Stimulated activated CD4-positive, alpha-beta T cell treated with anti-CD3 and anti-CD28 coated beads, Interleukin-12 subunit alpha, Interleukin-12 subunit beta, amount 100 ng/mL, for 48 hours (primary cell): ENCODE data around the gene GCSH.

Source experiments
- DNase-seq, 3 donors: peaks; one replicate each; pipeline ENCODE4 v3.0.0-alpha.2; 2020; ENCODE audit warnings: low read depth in 2 of 3, low spot score in 1 of 3

The GCSH gene

DNA sequence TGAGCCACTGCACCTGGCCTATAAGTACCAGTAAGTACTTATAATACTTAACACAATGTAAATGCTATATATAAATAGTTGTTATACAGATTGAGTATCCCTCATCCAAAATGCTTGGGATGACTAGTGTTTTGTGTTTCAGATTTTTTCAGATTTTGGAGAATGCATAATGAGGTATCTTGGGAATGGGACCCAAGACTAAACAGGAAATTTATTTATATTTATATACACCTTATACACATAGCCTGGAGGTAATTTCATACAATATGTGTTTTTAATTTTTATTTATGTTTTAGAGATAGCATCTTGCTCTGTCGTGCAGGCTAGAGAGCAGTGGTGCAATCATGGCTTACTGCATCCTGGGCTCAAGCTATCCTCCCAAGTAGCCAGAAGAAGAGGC is 9.8 kb upstream of the GCSH start:
- no peak for DNase-seq

DNA sequence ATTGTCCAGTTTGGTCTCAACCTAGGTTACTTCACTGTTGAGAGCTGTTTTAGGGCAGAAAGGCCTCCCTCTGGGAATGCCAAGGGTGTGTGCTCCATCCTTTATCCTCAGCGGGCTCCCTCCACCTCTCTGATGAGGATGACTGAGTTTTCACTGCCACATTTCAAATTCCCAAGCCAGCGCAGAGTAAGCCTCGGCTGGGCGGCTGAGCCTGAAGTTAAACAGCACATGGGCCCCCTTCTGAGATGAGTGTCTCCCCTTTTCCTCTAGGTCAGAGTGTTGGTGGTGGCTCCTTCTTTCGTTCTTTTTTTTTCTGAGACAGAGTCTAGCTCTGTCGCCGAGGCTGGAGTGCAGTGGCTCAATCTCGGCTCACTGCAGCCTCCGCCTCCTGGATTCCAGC is 5.5 kb upstream of the GCSH start:
- no peak for DNase-seq

DNA sequence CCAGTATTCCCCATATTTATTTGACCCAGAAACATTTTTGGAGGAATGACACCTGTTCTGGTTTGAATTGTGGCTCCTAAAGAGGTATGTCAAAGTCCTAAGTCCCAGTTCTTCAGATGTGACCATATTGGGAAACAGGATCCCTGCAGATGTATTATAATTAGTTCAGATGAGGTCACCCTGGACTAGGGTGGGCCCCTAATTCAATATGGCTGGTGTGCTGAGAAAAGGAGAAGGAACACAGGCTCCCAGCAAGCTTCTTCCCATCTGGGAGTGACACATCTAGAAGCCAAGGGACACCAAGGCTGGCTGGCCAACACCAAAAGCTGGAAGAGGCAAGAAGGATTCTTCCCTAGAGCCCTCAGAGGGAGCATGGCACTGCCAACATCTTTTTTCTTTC is 3.8 kb upstream of the GCSH start:
- no peak for DNase-seq

DNA sequence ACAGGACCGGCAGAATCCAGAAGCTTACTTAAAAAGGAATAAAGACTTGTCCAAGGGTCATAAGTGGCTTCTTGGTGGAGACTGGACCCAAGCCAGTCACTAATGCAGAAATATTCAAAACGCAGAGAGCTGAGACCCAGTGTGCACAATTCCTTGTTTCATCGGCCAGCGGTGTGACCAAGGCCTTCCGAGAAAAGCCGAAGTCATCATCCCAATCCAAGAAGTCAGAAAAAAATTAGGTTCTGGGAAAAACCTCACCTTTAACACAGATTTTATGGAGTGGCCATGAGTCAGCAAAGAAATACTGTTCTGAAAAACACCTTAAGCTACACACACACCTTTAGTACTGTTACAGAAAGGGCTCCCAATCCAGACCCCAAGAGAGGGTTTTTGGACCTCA is 1.0 kb upstream of the GCSH start:
- DNase-seq, result no peak

DNA sequence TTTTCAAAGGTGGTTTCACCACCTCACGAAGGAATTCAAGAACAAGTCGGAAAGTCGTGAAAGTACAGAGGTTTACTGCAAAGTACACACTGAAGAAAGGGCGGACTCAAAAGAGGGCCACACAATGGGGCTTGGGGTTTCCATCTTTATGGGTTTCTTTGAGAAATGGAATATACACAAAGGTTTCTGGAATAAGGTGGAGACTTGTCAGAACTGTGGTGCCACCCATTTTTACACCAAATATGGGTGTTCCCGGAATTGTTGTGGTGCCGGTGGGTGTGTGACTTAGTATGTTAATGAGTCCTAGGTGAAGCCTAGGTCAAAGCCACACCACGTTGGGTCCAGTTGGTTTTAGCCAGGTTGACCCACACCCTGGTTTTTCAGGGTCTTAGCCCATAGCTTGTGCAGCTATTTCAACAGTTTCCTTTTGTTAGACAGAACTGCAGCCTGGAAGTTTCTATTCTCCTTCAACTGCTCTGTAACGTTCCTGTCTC is 567 bp upstream of the GCSH start:
- DNase-seq, result no peak

DNA sequence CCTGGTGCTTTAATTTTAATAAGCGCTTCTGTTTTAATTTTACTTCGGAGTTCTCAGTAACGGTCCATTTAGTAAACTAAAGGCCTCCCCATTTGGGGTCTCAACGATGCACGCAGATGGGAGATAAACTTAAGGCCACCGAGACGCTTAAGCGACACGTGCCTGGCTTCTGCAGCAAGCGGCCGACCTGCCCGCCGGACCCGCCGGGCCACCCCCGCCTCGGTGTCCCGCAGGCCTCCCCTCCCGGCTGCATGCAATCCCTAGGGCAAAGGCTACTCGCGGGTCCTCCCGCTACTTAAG is 592 bp downstream of the GCSH start:
- DNase-seq, result no peak

DNA sequence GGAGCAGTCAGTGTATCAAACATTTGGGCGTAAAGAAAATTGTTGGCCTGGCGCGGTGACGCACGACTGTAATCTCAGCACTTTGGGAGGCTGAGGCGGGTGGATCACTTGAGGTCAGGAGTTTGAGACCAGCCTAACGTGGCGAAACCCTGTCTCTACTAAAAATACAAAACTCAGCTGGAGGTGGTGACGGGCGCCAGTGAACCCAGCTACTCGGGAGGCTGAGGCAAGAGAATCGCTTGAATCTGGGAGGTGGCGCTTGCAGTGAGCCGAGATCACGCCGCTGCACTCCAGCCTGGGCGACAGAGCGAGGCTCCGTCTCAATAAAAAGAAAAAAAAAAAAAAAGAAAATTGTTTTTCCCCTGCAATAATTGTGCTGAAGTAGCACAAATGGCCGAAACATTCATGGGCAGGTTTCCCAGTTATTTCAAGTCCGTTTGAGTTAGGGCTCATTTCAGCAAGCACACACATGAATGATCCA is 1.4 kb downstream of the GCSH start:
- DNase-seq, result no peak

DNA sequence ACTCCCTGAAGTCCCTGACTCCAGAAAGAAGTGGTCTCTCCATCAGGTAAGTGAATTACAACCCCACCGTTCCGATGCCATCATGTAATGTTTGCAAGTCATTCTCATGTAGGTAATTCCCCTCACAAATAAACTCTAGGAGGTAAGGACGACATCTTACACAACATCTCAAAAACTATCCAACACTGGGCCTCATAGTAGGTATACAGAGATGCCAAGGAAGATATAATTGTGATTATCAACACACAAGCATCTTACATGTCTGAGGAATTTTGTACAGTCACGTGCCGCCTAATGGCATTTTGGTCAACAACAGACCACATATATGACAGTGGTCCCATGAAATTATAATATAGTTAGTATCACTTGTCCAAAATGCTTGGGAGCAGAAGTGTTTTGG is 7.4 kb downstream of the GCSH start:
- DNase-seq, result no peak

DNA sequence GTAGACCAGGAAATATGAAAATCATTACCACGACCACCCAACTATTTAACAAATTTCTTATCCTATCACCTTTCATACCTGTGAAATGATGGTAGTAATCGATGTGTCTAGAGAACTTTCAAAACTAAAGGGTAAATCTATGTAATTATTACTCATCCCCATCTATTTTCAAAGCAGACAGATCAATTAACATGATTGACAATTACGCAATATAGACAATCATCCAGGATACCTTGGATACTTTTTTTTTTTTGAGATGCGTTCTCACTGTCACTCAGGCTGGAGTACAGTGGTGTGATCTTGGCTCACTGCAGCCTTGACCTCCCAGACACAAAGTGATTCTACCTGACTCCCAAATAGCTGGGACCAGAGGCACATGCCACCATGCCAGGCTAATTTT is 15.2 kb downstream of the GCSH start:
- DNase-seq, result no peak

DNA sequence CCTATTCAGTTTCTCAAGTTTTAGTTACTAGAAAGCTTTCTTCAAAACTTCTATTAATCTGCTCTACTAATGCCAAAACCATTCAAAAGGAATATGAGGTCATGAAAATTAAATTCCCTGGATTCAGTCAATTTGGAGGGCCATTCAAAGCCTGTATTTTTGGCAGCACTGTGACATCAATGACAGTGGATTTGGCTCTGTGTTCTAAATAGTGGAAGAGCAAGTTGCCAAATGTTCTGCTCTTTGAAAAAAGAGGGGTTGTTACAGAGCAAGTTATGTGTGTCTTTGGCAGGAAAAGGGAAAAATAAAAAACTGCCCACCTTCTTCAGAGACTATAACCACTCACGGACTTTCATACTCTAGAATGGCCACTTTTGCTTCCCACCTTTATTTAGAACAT is 16.0 kb downstream of the GCSH start:
- no peak for DNase-seq

DNA sequence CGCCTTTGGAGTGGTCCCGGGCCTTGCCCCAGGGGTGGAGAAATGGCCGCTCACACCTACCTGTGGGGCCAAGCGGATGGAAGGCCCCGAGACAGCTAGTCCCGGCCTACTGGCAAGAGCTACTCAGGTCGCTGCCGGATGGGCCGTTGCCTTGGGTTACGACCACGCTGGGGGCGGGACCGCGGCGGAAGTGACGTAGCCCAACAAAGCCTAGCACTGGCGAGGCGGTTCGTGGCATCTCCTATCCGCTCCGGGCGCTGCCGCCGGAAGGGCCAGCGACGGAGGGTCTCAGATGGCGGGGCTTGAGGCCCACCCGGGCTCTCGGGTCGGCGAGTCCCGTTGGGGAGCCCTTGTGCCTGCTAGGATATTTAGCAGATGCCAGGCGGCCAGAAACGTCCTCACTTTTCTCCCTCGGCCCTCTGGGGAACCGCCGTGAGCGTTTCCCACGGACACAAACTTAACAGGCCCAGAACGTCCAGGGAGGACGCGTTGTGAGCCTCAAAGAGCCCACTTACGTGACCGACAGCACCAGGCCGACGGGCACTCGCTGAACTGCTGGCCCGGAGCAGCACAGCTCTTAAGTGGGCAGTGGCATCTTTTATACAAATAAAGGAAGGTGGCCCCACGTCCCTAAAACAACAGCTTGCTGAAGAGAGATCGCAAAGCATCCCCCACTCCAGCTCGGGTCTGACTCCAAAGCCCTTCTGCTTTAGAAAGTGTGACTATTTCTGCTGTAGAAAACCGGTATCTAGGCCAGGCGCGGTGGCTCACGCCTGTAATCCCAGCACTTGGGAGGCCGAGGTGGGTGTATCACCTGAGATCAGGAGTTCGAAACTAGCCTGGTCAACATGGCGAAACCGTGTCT is 18.9 kb downstream of the GCSH start, which contains the start of gene C16orf46:
TSS of gene C16orf46 (minus strand) at position 163 of the 865 bp plus-strand sequence. CDS start 13,283 bp downstream, outside the sequence.
- DNase-seq, result peak; percentile 95 to 97 (median 96)

DNA sequence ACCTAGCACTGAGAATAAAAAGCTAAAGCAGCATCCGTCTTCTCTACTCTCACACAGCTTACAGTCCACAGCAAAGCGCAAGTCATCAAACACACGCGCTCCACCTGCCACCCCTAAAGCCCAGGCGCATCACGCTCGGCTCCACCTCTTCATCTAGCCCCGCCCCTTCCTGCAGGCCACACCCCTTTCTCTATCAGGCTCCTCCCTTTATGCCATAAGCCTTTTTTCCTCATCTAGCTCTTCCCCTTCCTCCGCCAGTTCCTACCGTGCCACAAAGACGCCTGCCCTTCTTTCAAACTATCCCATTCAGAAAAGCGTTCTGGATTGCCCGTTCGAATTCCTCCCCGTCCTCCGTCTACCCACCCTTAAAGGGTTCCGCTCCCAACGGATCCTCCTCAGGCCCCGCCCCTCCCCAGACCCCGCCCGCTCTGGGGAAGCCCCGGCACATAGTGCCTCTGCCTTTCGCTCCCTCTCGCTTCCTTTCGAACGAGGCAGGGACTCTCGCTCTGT is 19.6 kb downstream of the GCSH start:
- DNase-seq, result peak; percentile 86 to 97 (median 91)

DNA sequence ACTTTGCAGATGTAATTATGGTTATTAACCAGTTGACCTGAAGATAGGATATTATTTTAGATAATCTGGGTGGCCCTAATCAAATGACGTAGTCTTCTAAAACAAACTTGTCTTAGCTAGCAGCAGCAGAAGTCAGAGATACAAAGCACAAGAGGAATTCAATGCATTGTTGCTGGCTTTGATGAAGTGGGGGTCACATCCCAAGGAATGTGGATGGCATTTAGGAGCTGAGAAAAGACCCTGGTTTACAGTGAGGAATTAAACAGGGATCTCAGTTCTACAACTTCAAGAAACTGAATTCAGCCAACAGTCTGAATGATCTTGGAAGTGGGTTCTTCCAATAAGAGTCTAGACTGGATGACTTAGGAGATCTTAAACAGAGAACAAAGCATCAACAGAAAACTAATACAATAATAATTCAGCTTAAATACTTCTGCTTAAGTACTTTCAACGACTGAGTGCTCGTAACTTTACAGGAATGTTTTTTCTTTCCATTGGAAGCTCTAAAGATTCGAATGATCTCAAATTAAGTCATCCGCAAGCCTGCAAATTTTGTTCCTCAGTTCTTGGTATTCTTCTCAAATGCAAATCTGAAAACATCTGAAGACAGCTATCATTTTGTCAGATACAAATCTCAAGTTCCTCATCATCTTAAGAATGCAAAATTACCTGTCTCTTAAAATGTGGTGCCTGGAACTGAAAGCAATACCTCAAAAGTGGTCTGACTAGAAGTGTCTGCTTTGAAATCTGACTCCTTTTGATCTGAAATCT is 22.4 kb downstream of the GCSH start:
- DNase-seq, result no peak

DNA sequence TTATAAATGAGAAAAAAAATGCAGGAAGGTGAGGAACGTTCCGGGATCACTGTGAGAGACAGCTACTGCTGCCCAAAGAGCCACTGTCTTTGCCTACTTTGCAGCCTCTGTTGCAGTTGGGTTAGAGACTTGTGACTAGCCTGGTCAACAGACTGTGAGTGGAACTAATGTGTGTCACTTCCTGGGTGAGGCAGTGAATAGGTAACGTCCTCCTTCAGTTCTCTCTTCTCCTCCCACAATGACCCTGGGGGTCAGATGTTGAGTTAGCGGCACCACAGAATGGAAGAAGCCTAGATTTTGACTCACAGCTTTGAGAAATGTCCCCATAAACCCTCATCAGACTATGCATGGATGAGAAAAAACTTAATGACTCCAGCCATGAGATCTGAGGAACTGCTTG is 24.4 kb downstream of the GCSH start:
- no peak for DNase-seq

DNA sequence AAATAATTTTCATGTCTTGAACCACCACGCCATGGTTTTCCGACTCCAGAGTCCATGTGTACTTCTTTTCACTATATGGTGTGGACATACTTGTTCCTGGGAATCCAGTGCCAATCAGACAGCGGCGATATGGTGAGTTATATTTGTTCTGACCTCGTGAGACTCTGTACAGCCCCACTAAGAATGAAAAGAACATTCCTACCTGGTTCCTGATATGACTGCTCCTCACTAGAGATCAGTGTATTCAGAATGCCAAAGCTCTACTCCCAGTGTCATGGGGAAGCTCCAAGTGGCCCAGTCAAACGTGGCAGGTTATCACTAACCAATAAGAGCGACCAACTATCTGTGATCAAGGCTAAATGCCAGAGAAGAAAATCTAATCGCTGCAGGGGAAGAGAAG is 25.2 kb downstream of the GCSH start:
- DNase-seq, result no peak

DNA sequence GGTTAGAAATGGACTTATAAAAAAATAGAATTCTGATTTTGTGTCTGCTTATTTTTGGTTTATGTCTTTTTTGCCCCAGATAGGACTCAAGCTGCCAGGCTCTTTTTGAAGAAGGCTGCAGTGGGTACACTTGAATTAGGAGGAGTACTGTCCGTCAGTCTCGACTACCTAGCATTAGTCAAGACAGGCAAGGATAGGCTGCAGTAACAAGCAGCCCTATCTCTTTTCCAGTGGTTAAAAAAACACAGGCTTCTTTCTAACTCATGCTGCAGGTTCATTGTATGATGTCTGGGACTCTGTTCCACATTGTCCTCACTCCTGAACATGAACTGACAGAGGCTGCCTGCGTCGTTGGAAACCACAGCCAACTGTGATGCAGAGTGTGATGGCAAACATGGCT is 27.1 kb downstream of the GCSH start:
- DNase-seq, result no peak

DNA sequence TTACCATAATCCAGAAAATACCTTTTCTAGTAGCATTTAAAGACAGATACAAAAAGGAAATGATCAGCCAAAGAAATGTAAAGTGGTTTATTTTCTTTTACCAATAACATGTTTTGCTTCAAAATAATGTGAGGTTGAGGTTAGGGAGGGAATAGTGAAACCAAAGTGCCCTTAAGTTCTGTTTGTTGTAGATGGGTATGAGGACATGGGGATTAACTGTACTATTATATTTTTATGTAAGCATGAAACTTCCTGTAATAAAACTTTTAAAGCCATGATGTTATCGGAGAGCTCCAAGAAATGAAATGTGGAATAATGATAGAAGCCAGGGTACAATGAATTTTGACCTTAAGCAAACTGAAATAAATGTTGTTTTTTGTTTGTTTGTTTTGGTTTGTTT is 29.0 kb downstream of the GCSH start:
- no peak for DNase-seq

DNA sequence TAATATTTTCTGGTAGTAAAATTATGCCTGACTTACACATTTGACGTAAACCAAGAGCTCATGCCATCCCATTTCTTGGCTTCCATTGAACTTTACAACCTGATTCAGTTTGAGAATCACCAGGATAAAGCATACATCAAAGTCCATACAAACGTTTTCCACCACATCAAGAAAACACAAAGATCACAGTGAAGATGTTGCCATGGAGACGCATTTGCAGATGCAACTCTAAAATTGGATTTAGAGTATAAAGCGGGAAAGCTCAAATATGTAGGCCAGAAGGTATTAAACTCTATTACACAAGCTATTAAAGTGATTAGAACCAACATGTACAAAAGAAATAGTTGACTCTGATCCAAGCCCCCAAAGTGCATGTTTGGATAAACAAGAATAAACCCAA is 29.5 kb downstream of the GCSH start:
- DNase-seq, result no peak

DNA sequence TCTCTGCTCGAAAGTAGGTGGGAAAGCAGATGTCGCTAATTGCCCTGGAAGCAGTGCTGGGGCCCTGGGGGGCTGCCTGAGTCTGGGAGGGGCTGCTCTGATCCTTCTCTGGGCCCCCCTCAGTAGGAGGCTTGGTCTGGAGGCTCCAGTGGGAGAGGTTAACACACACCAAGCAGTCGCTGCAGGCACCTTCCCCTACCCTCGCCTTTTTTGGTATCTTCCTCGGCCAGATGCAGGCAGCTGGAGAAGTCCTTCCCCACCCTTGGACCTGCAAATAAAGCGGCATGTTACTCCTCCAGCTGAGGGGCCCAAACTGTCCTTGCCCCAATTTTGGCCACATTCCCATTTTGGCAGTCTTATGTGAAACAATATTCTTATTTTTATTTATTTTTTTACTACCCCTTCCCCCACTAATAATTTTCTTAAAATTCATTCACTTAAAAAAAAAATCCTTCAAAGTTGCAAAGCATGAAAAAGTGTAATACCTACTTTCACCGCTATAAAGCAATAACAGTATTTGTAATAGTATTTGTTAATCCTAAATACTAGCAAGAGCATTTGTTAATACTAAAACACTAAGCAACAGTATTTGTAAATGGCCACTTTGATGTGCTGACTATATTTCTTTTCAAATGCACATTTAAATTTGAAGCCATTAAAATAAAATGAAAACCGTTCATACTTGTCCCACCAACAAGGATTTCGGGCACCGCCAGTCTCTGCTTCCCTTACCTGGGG is 34.2 kb downstream of the GCSH start:
- DNase-seq, result no peak

DNA sequence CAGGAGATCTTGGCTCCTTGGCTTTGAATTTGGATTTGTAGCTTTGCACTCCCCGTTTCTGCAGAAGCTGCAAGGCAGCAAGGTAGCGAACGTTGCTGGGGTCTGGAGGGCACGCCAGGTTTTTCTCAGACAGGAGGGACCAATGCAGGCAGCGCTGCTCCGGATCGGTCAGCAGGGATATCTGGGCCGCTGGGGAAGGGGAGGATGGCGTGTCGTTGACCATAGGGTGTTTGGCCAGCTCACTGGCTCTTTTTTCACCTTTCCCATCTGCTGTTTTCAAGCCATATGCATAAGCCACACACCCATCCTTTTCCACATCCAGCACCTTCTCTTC is 34.9 kb downstream of the GCSH start:
- DNase-seq, result no peak

DNA sequence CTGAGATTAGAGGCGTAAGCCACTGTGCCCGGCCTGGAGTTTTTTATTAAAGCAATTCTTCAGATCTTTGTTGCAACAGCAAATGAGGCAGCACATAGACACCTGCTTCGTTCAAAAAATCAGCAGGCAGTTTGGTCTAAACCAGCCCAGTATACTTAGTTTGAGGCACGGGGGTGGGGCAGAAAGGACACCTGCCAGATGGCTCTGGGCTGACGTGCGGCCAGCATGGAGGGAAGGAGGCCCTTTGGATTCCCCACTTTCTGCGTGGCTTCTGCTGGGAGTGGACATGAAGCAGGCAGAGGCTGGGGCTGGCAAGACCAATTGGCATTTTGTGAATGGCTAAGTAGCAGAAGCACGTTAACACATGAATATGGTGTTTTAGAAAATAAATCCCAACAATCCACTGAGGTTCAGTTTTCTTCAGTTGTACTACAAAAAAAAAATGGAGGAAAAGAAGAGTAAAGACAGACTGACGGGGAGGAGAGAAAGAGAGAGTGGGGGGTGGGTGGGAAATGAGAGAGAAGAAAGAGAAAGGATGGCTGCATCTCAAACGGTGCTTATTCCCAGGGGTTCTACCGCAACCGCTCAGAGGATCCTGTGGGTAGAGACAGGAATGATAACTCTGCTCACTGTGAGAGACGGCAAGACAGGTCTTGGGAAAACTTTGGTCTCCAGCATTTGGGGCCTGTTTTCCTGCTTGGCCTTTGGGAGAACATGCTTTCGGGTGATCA is 35.5 kb downstream of the GCSH start:
- DNase-seq, result no peak
